CD14-positive monocyte (primary cell): ENCODE data around the gene SESN2. TPM values are rescaled to one million over a fixed set of nuclear protein-coding genes. Genes with fewer than 3 reads are reported as not detected.
A peak's percentile ranks its signal among the peaks of the same experiment; 100 is the strongest.

Experiments
- DNase-seq, 3 donors: peaks; one replicate each; pipeline ENCODE4 v3.0.0-alpha.2; 2011 to 2022
- H2AFZ ChIP-seq: 2 replicates; pipeline ENCODE4 v1.6.0; 2012; ENCODE audit warnings: mild to moderate bottlenecking, low read depth, low read length, inconsistent platforms; ENCODE audit not compliant: insufficient read depth, poor library complexity, severe bottlenecking
- H3K27ac ChIP-seq, 2 donors: 1 replicate in 1 of 2; 2 replicates in 1 of 2; pipeline ENCODE4 v1.5.1; 2012 to 2013; ENCODE audit warnings: low read length in 2 of 2, control low read depth in 1 of 2, inconsistent platforms in 1 of 2, low read depth in 1 of 2, mild to moderate bottlenecking in 1 of 2
- H3K27me3 ChIP-seq, 2 donors: one replicate each; pipeline versions ENCODE4 v1.6.0 to v1.6.1; 2011 to 2013; ENCODE audit warnings: low read length in 2 of 2; ENCODE audit not compliant: control insufficient read depth in 2 of 2, insufficient read depth in 2 of 2
- H3K36me3 ChIP-seq, 2 donors: replicated peaks in 1 of 2; 1 replicate in 1 of 2; 2 replicates in 1 of 2; pipeline versions ENCODE4 v1.5.1 to v1.6.1; 2012 to 2013; ENCODE audit warnings: low read length in 2 of 2, control low read depth in 1 of 2, inconsistent platforms in 1 of 2, mild to moderate bottlenecking in 1 of 2; ENCODE audit not compliant: insufficient read depth in 2 of 2, control insufficient read depth in 1 of 2
- H3K4me1 ChIP-seq, 2 donors: 1 replicate in 1 of 2; 2 replicates in 1 of 2; pipeline versions ENCODE4 v1.5.1 to v1.6.1; 2012 to 2013; ENCODE audit warnings: low read length in 2 of 2, control low read depth in 1 of 2, inconsistent platforms in 1 of 2, mild to moderate bottlenecking in 1 of 2, moderate library complexity in 1 of 2; ENCODE audit not compliant: insufficient read depth in 2 of 2, control insufficient read depth in 1 of 2
- H3K4me2 ChIP-seq: replicated peaks from 2 replicates; pipeline ENCODE3; 2012; ENCODE audit warnings: low read length, moderate library complexity, mild to moderate bottlenecking; ENCODE audit not compliant: poor library complexity, severe bottlenecking; ENCODE audit errors: extremely low read depth
- H3K4me3 ChIP-seq, 3 experiments: fragments of 200-600 bp in 1 of 3; sonication (generic) in 1 of 3; replicated peaks in 1 of 3; 1 replicate in 2 of 3; 2 replicates in 1 of 3; pipeline ENCODE4 v1.5.1; 2011 to 2013; ENCODE audit warnings: low read length in 3 of 3, mild to moderate bottlenecking in 3 of 3, control low read depth in 2 of 3, low read depth in 2 of 3, inconsistent platforms in 1 of 3, moderate library complexity in 1 of 3
- H3K79me2 ChIP-seq: 2 replicates; pipeline ENCODE4 v1.6.0; 2012; ENCODE audit warnings: mild to moderate bottlenecking, control low read depth, inconsistent platforms, low read length, moderate library complexity; ENCODE audit not compliant: insufficient read depth
- H3K9ac ChIP-seq: 2 replicates; pipeline ENCODE4 v1.6.0; 2017; ENCODE audit warnings: low read length, mild to moderate bottlenecking; ENCODE audit not compliant: insufficient read depth, poor library complexity, severe bottlenecking
- H3K9me3 ChIP-seq, 2 donors: replicated peaks in 1 of 2; 1 replicate in 1 of 2; 2 replicates in 1 of 2; pipeline versions ENCODE4 v1.5.1 to v1.6.1; 2012 to 2013; ENCODE audit warnings: low read length in 2 of 2, control low read depth in 1 of 2; ENCODE audit not compliant: control insufficient read depth in 1 of 2, insufficient read depth in 1 of 2
- H4K20me1 ChIP-seq: 2 replicates; pipeline ENCODE4 v1.6.0; 2012; ENCODE audit warnings: mild to moderate bottlenecking, low read length, control low read depth, moderate library complexity; ENCODE audit not compliant: insufficient read depth
- H3K27ac Mint-ChIP-seq, 7 donors: one replicate each; pipeline ENCODE4 v1.8.0; 2020; ENCODE audit warnings: mild to moderate bottlenecking in 7 of 7, mixed read lengths in 7 of 7, moderate library complexity in 6 of 7, inconsistent platforms in 2 of 7
- H3K27me3 Mint-ChIP-seq, 3 donors: one replicate each; pipeline ENCODE4 v1.8.0; 2021 to 2022; ENCODE audit warnings: low read depth in 3 of 3, mild to moderate bottlenecking in 3 of 3, mixed read lengths in 3 of 3, moderate library complexity in 3 of 3, inconsistent platforms in 1 of 3
- H3K36me3 Mint-ChIP-seq, 2 donors: one replicate each; pipeline ENCODE4 v1.8.0; 2020; ENCODE audit warnings: mixed read lengths in 2 of 2, inconsistent platforms in 1 of 2, mild to moderate bottlenecking in 1 of 2
- H3K4me1 Mint-ChIP-seq: one replicate; pipeline ENCODE4 v1.8.0; 2020; ENCODE audit warnings: mild to moderate bottlenecking, mixed read lengths
- H3K4me3 Mint-ChIP-seq, 2 donors: one replicate each; pipeline ENCODE4 v1.8.0; 2020; ENCODE audit warnings: mild to moderate bottlenecking in 2 of 2, mixed read lengths in 2 of 2, moderate library complexity in 1 of 2
- H3K9me3 Mint-ChIP-seq, 7 donors: one replicate each; pipeline ENCODE4 v1.8.0; 2020 to 2022; ENCODE audit warnings: mixed read lengths in 7 of 7, mild to moderate bottlenecking in 6 of 7, moderate library complexity in 6 of 7, inconsistent platforms in 2 of 7
- WGBS: methylation state at CpG from one replicate; pipeline ENCODE4 v1.1.5; 2013; ENCODE audit warnings: missing lambda C conversion rate; ENCODE audit not compliant: insufficient coverage; 5-methylcytosine and 5-hydroxymethylcytosine counted together
- intact Hi-C, 2 donors: fragments of 100-400 bp; cut with micrococcal nuclease; formaldehyde crosslinking; loops; one replicate each; pipeline versions ENCODE4 v1.15.0 to v1.15.1; 2023
- polyA plus RNA-seq, 3 donors: library from polyadenylated mRNA; depleted of rRNA in 1 of 3; unstranded in 2 of 3; stranded (reverse) in 1 of 3; fragments of 300-500 nt in 2 of 3; fragments of >200 nt in 1 of 3; fragmentation: Illumina TruSeq in 2 of 3; gene quantifications; 1 replicate in 2 of 3; 2 replicates in 1 of 3; pipeline ENCODE4 v1.2.3, GENCODE V29; 2012 to 2021
- TF ChIP-seq, protein P1 (sequence below): fragments of 200-600 bp; IDR thresholded peaks from one replicate; pipeline ENCODE4 v1.8.0; 2022; ENCODE audit warnings: antibody characterized with exemption, mild to moderate bottlenecking

Gene SESN2
- polyA plus RNA-seq, 3 donors: 5.0 to 15.7 (median 5.1) TPM

DNA sequence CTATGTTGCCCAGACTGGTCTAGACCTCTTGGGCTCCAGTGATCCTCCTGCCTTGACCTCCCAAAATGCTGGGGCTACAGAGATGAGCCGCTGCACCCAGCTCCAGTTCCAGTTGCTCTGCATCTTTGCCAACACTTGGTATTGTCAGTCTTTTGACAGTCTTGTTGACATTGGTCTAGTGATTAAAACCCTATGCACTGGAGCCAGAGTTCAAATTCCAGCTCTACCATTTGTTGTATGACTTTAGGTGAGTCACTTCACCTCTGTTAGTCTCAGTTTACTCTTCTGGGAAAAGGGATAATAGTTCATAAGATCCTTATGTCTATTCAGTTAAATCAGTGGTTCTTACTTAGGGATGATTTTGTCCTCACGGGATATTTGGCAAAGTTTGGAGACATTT lies 36.6 kb downstream of the SESN2 start:
- H3K4me1 Mint-ChIP-seq: peaks cover 11% of the 10 kb centered on the region
- H3K79me2 ChIP-seq: no peaks in the 10 kb centered on the region
- H3K9me3 ChIP-seq: no peaks in the 10 kb centered on the region
- no peak for DNase-seq
- H3K4me1 ChIP-seq: peaks cover 0 to 11% of the 10 kb centered on the region in 2 donors
- H3K4me3 ChIP-seq: no peak overlapping the region
- no peak overlapping the region for H3K4me3 Mint-ChIP-seq
- intact Hi-C loops: no loop called here
- no peak overlapping the region for H3K27ac Mint-ChIP-seq
- H3K27me3 ChIP-seq: no peaks in the 10 kb centered on the region
- TF ChIP-seq, protein P1, sequence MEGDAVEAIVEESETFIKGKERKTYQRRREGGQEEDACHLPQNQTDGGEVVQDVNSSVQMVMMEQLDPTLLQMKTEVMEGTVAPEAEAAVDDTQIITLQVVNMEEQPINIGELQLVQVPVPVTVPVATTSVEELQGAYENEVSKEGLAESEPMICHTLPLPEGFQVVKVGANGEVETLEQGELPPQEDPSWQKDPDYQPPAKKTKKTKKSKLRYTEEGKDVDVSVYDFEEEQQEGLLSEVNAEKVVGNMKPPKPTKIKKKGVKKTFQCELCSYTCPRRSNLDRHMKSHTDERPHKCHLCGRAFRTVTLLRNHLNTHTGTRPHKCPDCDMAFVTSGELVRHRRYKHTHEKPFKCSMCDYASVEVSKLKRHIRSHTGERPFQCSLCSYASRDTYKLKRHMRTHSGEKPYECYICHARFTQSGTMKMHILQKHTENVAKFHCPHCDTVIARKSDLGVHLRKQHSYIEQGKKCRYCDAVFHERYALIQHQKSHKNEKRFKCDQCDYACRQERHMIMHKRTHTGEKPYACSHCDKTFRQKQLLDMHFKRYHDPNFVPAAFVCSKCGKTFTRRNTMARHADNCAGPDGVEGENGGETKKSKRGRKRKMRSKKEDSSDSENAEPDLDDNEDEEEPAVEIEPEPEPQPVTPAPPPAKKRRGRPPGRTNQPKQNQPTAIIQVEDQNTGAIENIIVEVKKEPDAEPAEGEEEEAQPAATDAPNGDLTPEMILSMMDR: no peak
- H3K9me3 Mint-ChIP-seq: no peaks in the 10 kb centered on the region
- H4K20me1 ChIP-seq: no peaks in the 10 kb centered on the region
- H3K27me3 Mint-ChIP-seq: peaks cover 0 to 5% (median 3%) of the 10 kb centered on the region in 3 donors
- no peak overlapping the region for H2AFZ ChIP-seq
- H3K9ac ChIP-seq: no peak overlapping the region
- no peaks in the 10 kb centered on the region for H3K36me3 ChIP-seq
- 100% methylated on average over 2 of the region's 2 CpGs for WGBS
- H3K27ac ChIP-seq: no peak overlapping the region
- H3K4me2 ChIP-seq: no peak overlapping the region
- no peaks in the 10 kb centered on the region for H3K36me3 Mint-ChIP-seq

DNA sequence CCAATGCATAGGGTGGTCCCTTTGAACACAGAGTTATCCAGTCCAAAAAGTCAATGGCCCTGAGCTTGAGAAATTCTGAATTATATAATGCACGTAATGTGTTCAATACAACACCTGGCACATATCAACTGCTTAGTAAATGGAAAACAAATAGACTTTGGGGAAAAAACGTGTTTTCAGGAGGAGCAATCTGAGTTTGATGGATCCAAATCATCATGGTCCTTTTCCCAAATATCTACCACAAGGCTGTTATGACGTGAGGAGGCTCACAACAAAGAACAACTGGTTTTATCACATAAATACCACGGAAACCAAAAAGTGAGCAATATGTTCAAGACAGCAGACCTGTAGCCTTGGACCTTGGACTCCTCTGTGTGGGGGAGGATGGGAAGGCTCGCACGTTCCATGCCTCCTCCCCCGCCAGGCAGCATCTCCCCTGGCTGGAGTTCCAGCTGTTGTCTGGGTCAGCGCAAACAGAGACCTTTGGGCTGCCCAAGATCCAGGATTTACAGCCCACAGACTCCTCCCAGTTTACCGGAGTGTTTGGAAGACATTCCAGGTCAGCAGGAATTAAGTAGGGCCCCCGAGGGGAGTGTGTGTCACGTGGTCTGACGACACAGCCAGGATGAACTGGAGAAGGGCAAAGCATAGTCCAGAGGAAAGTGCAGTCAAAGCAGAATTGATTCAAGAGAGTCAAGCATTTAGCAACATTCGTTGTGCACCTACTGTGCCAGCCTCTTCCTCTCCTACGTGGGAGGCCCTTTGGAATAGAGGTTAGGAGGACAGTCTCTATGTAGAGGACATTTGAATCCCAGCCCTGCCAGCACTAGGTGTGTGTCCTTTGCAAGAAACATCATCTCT lies 37.3 kb downstream of the SESN2 start:
- TF ChIP-seq, protein P1: no peak
- no peak overlapping the region for H3K4me3 ChIP-seq
- no peaks in the 10 kb centered on the region for H3K9me3 ChIP-seq
- peak overlapping the region in 1 of 2 donors; percentile 21 for H3K4me3 Mint-ChIP-seq
- no peak overlapping the region for H3K27ac ChIP-seq
- H3K4me2 ChIP-seq: no peak overlapping the region
- peak overlapping the region; percentile 24 for H2AFZ ChIP-seq
- intact Hi-C loops: no loop called here
- no peaks in the 10 kb centered on the region for H3K36me3 ChIP-seq
- H4K20me1 ChIP-seq: no peaks in the 10 kb centered on the region
- no peaks in the 10 kb centered on the region for H3K27me3 ChIP-seq
- peaks cover 6% of the 10 kb centered on the region for H3K4me1 Mint-ChIP-seq
- DNase-seq: no peak
- peaks cover 0 to 5% (median 5%) of the 10 kb centered on the region in 3 donors for H3K27me3 Mint-ChIP-seq
- H3K4me1 ChIP-seq: peaks cover 0 to 4% of the 10 kb centered on the region in 2 donors
- no peak overlapping the region for H3K9ac ChIP-seq
- no peaks in the 10 kb centered on the region for H3K36me3 Mint-ChIP-seq
- no peaks in the 10 kb centered on the region for H3K79me2 ChIP-seq
- H3K27ac Mint-ChIP-seq: no peak overlapping the region
- WGBS: 78% methylated on average over 8 of the region's 14 CpGs
- no peaks in the 10 kb centered on the region for H3K9me3 Mint-ChIP-seq
